Thoracic aorta (tissue), 2 donors: Measurements from ENCODE around the gene UBA1. TPM values are rescaled to one million over a fixed set of nuclear protein-coding genes. Genes with fewer than 3 reads are reported as not detected.

Experiments used
- ATAC-seq: fragments of 150-250 bp; one replicate; pipeline ENCODE4 v1.8.0; 2017; ENCODE audit warnings: low read depth; ENCODE audit not compliant: insufficient number of reproducible peaks, low FRiP score
- DNase-seq: peaks from one replicate; pipeline ENCODE4 v3.0.0-alpha.2; 2020; ENCODE audit warnings: low spot score
- H3K27ac ChIP-seq, 2 donors: fragments of 200-600 bp; sonication (generic); 1 replicate in 1 of 2; 2 replicates in 1 of 2; pipeline ENCODE4 v1.5.1; 2016; ENCODE audit warnings: mild to moderate bottlenecking in 2 of 2, moderate library complexity in 2 of 2
- H3K27me3 ChIP-seq: fragments of 200-600 bp; sonication (generic); replicated peaks from 2 replicates; pipeline ENCODE4 v1.6.0; 2016; ENCODE audit warnings: mild to moderate bottlenecking; ENCODE audit not compliant: insufficient read depth
- H3K36me3 ChIP-seq: fragments of 200-600 bp; sonication (generic); one replicate; pipeline ENCODE4 v1.5.1; 2016
- H3K4me1 ChIP-seq, 2 donors: fragments of 200-600 bp; sonication (generic); 1 replicate in 1 of 2; 2 replicates in 1 of 2; pipeline versions ENCODE4 v1.5.1 to v1.6.0; 2016; ENCODE audit warnings: low read depth in 2 of 2, mild to moderate bottlenecking in 1 of 2; ENCODE audit not compliant: control insufficient read depth in 1 of 2
- H3K4me3 ChIP-seq: fragments of 200-600 bp; sonication (generic); 2 replicates; pipeline ENCODE4 v1.5.1; 2016; ENCODE audit warnings: mild to moderate bottlenecking
- H3K9me3 ChIP-seq: fragments of 200-600 bp; sonication (generic); 2 replicates; pipeline ENCODE4 v1.5.1; 2016
- total RNA-seq, 2 donors: library from RNA; depleted of rRNA; stranded (reverse); fragments of >200 nt; gene quantifications; one replicate each; pipeline versions ENCODE4 v1.1.0 to v1.2.3, GENCODE V29; 2016
- TF ChIP-seq, protein P1 (sequence below): fragments of 200-600 bp; sonication (generic); IDR thresholded peaks from one replicate; pipeline ENCODE4 v1.5.1; 2019; ENCODE audit warnings: antibody characterized with exemption

Gene UBA1
- total RNA-seq, 2 donors from 2014 or later, result 132 to 133 TPM

DNA sequence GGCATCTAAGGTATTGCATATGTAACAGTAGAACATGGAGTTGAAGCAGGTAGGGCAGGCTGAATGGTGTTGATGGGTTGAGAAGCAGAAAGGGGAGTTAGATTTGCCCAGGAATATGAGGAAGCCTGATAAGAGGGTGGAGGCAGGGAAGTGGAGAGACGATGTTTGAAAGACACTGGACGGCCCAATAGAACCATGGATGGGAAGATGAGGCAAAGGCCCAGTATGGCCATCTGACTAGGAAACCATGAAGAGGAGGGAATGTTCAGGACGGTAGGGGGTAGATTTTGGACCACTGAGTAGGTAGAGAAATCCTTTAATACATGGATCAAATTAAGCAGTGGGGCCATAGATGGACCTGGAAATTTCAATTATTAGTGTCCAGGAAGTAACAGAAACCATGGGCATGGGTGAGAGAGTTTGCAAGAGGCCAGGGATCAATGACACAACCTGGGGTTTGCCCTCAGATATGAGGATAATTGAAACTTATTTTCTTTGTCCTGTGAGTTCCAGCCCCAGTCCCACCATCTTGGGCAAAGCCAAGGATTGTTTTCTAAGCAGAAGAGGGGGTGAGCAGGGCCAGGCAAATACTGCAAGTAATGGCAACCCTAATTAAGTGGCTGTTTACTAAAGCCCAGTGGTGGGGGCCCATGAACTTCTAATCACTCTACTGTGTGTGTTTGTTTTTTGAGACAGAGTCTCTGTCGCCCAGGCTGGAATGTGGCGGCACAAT, 36.7 kb downstream of the UBA1 start:
- H3K27me3 ChIP-seq, result no peaks in the 10 kb centered on the region
- H3K36me3 ChIP-seq, result peaks cover 20% of the 10 kb centered on the region
- no peak overlapping the region for H3K4me3 ChIP-seq
- H3K9me3 ChIP-seq, result no peaks in the 10 kb centered on the region
- ATAC-seq (no peak), DNase-seq (no peak)
- peaks cover 0 to 6% of the 10 kb centered on the region in 2 donors for H3K4me1 ChIP-seq
- no peak overlapping the region for H3K27ac ChIP-seq
- TF ChIP-seq, protein P1, sequence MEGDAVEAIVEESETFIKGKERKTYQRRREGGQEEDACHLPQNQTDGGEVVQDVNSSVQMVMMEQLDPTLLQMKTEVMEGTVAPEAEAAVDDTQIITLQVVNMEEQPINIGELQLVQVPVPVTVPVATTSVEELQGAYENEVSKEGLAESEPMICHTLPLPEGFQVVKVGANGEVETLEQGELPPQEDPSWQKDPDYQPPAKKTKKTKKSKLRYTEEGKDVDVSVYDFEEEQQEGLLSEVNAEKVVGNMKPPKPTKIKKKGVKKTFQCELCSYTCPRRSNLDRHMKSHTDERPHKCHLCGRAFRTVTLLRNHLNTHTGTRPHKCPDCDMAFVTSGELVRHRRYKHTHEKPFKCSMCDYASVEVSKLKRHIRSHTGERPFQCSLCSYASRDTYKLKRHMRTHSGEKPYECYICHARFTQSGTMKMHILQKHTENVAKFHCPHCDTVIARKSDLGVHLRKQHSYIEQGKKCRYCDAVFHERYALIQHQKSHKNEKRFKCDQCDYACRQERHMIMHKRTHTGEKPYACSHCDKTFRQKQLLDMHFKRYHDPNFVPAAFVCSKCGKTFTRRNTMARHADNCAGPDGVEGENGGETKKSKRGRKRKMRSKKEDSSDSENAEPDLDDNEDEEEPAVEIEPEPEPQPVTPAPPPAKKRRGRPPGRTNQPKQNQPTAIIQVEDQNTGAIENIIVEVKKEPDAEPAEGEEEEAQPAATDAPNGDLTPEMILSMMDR, result no peak

GRCh38 chrX:47231167-47231566, 37.5 kb downstream of the UBA1 start:
- TF ChIP-seq, protein P1, result no peak
- no peak overlapping the region for H3K27ac ChIP-seq
- no peak for ATAC-seq
- no peak overlapping the region for H3K4me3 ChIP-seq
- peaks cover 0 to 6% of the 10 kb centered on the region in 2 donors for H3K4me1 ChIP-seq
- peaks cover 15% of the 10 kb centered on the region for H3K36me3 ChIP-seq
- no peak for DNase-seq
- H3K9me3 ChIP-seq, result no peaks in the 10 kb centered on the region
- H3K27me3 ChIP-seq, result no peaks in the 10 kb centered on the region

GRCh38 chrX:47232197-47232802, 38.7 kb downstream of the UBA1 start:
- Histone ChIP-seq H3K36me3 (peaks cover 8% of the 10 kb centered on the region), H3K27me3 (no peaks in the 10 kb centered on the region), H3K27ac (peak overlapping the region; percentile 93 to 98), H3K4me3 (peak overlapping the region; percentile 80), H3K4me1 (peaks cover 0 to 11% of the 10 kb centered on the region in 2 donors), H3K9me3 (no peaks in the 10 kb centered on the region)
- DNase-seq (no peak), ATAC-seq (no peak)
- TF ChIP-seq, protein P1, result no peak

- H3K4me3 ChIP-seq, result peak within 1 kb of the TSS; percentile 80
- H3K27ac ChIP-seq, result peak within 1 kb of the TSS; percentile 93 to 98
- H3K9me3 ChIP-seq, result no peaks in the 10 kb centered on the region
- TF ChIP-seq, protein P1, result no peak
- H3K36me3 ChIP-seq, result peaks cover 8% of the 10 kb centered on the region
- H3K27me3 ChIP-seq, result no peaks in the 10 kb centered on the region
- ATAC-seq (no peak), DNase-seq (no peak)
- H3K4me1 ChIP-seq, result peaks cover 0 to 13% of the 10 kb centered on the region in 2 donors
Observed at GRCh38 chrX:47232803-47233332, 39.2 kb downstream of the UBA1 start, which contains the start of gene USP11. Gene USP11 (plus strand): TSS chrX:47233009. CDS start chrX:47233044, 35 bp downstream.
